OCI-LY7 (cell line): Measurements from ENCODE around the gene CTNNAL1.

Source experiments
- CTCF ChIP-seq: fragments of 200-600 bp; sonication (generic); conservative IDR thresholded peaks from 2 replicates; pipeline ENCODE4 v1.5.1; 2014; ENCODE audit warnings: mild to moderate bottlenecking, antibody characterized with exemption, low read length, moderate library complexity, mixed read lengths
- EZH2phosphoT487 ChIP-seq: fragments of 200-600 bp; sonication (generic); IDR thresholded peaks from 2 replicates; pipeline ENCODE4 v1.6.1; 2018; ENCODE audit warnings: low read depth, borderline replicate concordance, mild to moderate bottlenecking, mixed run types, antibody characterized with exemption, low read length, moderate library complexity, mixed read lengths

GRCh38 chr9:109035684-109036423, 22.6 kb upstream of the CTNNAL1 start:
- TF ChIP-seq CTCF (no peak), EZH2phosphoT487 (no peak)
